GM18505 (cell line): Measurements from ENCODE around the gene SH2D1B.

Experiments used
- ATAC-seq: cut with Tn5 transposase; IDR thresholded peaks from one replicate; pipeline ENCODE4 v1.9.1; 2021; ENCODE audit not compliant: unreplicated experiment
- POLR2A ChIP-seq: IDR thresholded peaks from 4 replicates; pipeline ENCODE4 v1.6.1; 2011; ENCODE audit warnings: borderline replicate concordance; ENCODE audit not compliant: insufficient read depth, insufficient read length; ENCODE audit errors: extremely low read depth

The SH2D1B gene

DNA sequence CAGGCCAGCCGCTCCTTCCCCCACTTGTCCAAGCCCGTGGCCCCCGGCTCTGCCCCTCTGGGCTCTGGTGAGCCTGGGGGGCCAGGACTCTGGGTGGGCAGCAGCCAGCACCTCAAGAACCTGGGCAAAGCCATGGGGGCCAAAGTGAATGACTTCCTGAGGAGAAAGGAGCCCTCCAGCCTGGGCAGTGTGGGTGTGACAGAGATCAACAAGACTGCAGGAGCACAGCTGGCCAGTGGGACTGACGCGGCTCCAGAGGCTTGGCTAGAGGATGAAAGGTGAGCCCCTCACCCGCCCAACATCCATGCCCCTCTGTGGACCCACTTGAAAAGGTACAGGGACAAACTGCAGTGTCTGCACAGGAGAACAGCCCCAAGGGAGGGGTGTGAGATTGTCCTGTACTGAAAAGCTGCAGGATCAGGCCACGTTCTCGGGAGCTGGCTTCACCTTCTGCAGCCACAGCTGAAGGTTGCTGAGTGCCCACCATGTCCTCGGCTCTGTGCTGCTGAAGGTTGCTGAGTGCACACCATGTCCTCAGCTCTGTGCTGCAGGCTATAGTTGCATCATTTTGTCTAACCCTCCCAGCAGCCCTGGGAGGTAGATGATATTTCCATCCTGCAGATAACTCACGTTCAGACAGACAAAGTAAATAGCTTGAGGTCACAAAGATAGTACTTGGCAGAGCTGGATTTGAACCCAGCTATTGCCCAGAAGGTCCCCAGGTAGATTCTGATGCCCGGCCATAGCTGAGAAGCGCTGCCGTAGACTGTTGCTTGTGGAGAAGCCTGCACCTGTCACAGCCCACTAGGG is 29.8 kb downstream of the SH2D1B start:
- TF ChIP-seq POLR2A: no peak
- no peak for ATAC-seq

DNA sequence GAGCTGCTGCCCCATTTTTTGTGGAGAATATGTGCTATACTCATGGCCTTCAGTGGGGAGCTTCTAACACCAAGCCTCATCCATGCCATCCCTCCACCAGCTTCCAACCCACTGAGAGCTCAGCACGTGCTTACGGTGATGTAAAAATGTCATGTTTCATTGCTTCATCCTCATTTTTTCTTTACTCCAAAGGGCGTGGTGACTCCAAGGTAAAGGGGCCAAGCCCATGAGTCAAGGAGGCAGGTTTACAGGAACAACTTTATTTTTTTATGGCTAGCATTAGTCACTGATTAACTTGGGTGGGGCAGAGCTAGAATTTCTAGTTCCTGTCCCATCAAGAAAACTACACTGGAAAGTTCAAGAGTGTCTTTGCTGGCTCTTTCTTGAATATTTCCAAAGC is 30.6 kb downstream of the SH2D1B start, which contains the start of gene C1orf226:
C1orf226 (plus strand) TSS at position 346 of the 400 bp plus-strand sequence. CDS start 174 bp downstream, outside the sequence.
- no peak for ATAC-seq

DNA sequence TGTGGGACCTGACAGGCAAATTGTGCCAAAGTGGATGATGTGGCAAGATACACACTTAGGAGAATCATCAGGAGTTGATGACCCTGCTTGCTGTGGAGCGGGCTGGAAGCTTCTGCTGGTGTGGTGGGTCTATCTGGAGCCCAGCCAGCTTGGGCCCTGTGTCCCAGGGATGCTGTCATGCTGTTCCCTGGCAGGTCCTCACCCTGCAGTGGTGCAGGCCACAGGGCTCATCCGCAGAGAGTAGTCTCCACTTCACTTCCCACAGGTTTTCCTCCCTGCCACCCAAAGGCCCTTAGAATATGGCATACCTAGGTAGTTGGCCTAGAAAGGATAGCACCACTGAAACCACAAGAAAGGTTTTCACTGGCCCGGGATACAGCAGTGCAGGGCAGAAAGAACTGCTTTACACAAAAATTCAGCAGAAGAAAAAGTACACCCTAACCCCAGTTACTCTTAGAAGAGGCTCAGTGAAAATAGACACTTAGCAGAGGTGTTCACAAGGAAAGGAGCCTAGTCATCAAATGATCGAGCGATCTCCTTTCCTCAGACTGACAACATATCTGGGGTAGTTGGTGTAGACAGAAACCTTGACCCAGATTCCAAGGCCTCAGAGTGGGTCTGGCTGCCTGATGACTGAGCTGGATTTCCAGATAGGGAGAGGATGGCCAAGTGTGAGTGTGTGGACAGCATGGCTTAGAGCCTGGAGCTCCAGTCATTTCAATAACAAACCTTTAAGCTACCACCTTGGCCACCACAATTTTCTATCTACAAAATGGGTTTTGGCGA is 31.7 kb downstream of the SH2D1B start:
- no peak for TF ChIP-seq POLR2A

More for the DNA sequence above, 30.6 kb downstream of the SH2D1B start, which contains the start of gene C1orf226:
- TF ChIP-seq POLR2A: no peak

DNA sequence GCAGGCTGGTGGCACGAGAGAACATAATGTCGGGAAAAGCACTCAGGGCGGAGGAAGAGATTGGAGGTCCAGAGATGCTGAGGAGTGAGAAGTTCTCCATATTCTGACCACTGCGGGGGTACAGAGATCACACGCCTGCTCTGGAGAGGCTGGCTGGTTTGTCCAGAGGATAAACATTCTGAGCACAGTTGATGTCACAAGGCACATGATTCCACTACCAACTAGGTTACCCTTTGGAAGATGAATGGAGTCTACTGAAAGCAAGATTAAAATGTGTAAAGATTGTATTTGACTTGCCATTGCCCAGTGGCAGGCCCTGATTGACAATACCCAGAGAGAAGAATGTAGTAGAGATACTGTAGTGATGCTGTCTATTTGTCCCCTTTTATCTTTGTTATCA is 35.2 kb downstream of the SH2D1B start, which contains the start of gene SPATA46:
SPATA46 (minus strand) TSS at position 164 of the 400 bp plus-strand sequence; CDS start at position 100, 64 bp downstream.
- ATAC-seq: no peak
- no peak for TF ChIP-seq POLR2A

More for the DNA sequence above, 31.7 kb downstream of the SH2D1B start:
- no peak for ATAC-seq

- TF ChIP-seq POLR2A: no peak
Observed at GRCh38 chr1:162375463-162375862, 36.5 kb downstream of the SH2D1B start.

GRCh38 chr1:162374406-162374805 is 37.5 kb downstream of the SH2D1B start:
- ATAC-seq: no peak
- TF ChIP-seq POLR2A: no peak

More at GRCh38 chr1:162375463-162375862, 36.5 kb downstream of the SH2D1B start:
- no peak for ATAC-seq

- no peak for TF ChIP-seq POLR2A
- ATAC-seq: no peak
Observed at GRCh38 chr1:162373541-162374260, 38.2 kb downstream of the SH2D1B start.

DNA sequence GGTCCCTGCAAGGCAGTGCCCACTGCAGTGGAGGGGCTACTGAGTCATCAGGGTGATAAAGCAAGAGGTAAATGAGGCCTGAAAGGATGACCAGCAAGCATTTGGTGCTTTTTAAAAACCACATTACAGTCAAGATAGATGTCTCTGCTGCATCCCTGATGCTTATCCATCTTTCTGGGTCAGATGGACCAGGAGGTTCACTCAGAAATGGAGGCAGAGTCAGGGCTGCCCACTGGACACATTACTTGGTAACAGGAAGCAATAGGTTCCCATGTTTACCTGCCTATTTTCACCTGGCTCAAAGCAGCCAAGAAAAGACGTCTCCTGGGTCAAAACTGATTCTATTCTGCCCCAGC is 38.9 kb downstream of the SH2D1B start:
- no peak for TF ChIP-seq POLR2A
- no peak for ATAC-seq

DNA sequence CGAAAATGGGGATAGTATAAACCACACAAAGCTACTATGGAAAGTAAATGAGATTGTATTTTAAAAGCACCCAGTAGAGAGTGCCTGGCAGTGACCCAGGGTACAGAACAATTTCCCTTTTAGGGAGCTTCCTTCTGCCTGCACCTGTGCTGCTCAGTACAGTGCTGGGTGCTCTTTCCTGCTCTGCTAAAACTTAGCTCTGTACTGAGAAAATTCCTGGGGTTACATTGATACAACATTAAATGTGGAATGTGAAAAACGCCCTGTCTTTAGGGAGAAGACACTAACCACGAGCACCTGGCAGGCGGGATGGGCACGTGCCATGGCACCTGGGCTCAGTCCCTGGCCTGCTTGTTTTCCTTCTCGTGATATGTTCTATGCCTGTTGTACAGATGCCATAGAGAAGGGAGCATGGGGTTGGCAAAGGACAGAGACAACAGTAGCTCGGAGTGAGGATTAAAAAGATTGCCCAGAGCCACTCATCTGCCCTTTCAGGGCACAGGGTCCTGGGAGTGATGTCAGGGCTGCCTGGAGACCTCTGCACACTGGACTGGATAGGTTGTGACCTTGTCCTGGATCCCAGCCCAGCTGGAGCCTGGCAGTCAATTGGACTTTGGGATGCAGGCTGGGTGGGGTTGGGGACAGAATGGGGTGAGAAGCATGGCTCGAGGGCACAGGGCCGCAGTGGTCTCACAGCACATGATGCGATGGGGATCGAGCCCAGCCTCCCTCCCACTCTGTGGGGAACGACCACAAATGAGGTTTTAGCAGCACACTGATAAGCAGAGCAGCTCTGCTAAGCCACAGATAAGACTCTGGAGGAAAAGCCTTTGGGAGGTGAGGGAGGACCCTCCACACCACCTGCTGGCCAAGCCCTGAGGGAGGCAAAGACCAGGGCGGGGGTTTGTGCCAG is 39.5 kb downstream of the SH2D1B start:
- no peak for ATAC-seq

GRCh38 chr1:162371611-162372010 is 40.3 kb downstream of the SH2D1B start:
- no peak for ATAC-seq
- no peak for TF ChIP-seq POLR2A

More for the DNA sequence above, 39.5 kb downstream of the SH2D1B start:
- no peak for TF ChIP-seq POLR2A

GRCh38 chr1:162370721-162371120 is 41.2 kb downstream of the SH2D1B start:
- no peak for ATAC-seq
- no peak for TF ChIP-seq POLR2A

DNA sequence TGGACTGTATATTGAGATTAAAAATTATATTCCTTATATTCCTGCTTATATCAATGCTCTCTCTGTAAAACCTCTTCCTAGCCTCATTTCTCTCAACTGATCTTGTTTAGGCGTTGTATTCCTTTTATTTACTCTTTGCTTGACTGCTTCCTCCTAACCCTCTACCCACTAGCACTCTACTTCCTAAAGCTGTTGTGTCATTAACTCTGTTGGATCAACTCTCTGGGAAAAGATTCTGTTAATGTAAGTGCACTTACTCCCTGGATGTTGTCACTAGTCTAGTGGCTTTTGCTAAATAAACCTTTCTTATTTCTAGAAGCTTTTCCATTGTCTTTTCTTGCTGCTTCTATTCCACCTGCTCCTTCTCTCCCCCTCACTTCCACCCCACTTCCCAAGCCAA is 41.8 kb downstream of the SH2D1B start:
- ATAC-seq: no peak
- TF ChIP-seq POLR2A: no peak
